Measurements from ENCODE around the gene SLC11A1. TPM values are rescaled to one million over a fixed set of nuclear protein-coding genes. Genes with fewer than 3 reads are reported as not detected.

The SLC11A1 gene
- total and polyA plus RNA-seq, 8 donors: 0.70 to 194 (median 0.97) TPM

GRCh38 chr2:218364196-218364595, 17.9 kb upstream of the SLC11A1 start:
- intact Hi-C loops (cut with DNase I): no loop called here
- no peak for DNase-seq
- Histone ChIP-seq H3K27ac (peak overlapping the region in 1 of 2 donors; percentile 82), H3K36me3 (no peaks in the 10 kb centered on the region), H3K9me3 (peaks cover 0 to 6% of the 10 kb centered on the region in 2 donors), H3K4me1 (peaks cover 10 to 81% of the 10 kb centered on the region in 2 donors), H3K27me3 (no peaks in the 10 kb centered on the region), H3K4me3 (no peak overlapping the region)
- ATAC-seq: no peak
- TF ChIP-seq CTCF (IDR thresholded peaks at IDR 0.05): no peak

GRCh38 chr2:218366621-218367414, 15.3 kb upstream of the SLC11A1 start:
- Histone ChIP-seq H3K4me1 (peaks cover 24 to 80% of the 10 kb centered on the region in 2 donors), H3K36me3 (no peaks in the 10 kb centered on the region), H3K4me3 (peak overlapping the region; percentile 26 to 50), H3K27me3 (no peaks in the 10 kb centered on the region), H3K9me3 (peaks cover 0 to 6% of the 10 kb centered on the region in 2 donors), H3K27ac (peak overlapping the region; percentile 93 to 99)
- TF ChIP-seq CTCF (IDR thresholded peaks at IDR 0.05): no peak
- no peak for DNase-seq
- intact Hi-C loops (cut with DNase I): no loop called here
- ATAC-seq: no peak

- Histone ChIP-seq H3K4me3 (peak overlapping the region; percentile 26 to 50), H3K27me3 (no peaks in the 10 kb centered on the region), H3K9me3 (peaks cover 0 to 6% of the 10 kb centered on the region in 2 donors), H3K36me3 (no peaks in the 10 kb centered on the region), H3K4me1 (peaks cover 24 to 80% of the 10 kb centered on the region in 2 donors), H3K27ac (peak overlapping the region; percentile 93 to 99)
- peak in 1 of 2 donors; percentile 21 for TF ChIP-seq CTCF (IDR thresholded peaks at IDR 0.05)
- peak; percentile 91 for ATAC-seq
- peak; percentile 79 to 99 (median 94) for DNase-seq
- intact Hi-C loops (cut with DNase I): no loop called here
Measured at GRCh38 chr2:218367415-218368149, 14.5 kb upstream of the SLC11A1 start.

GRCh38 chr2:218368150-218368528, 13.9 kb upstream of the SLC11A1 start:
- intact Hi-C loops (cut with DNase I): no loop called here
- peak overlapping the region; percentile 93 to 99 for H3K27ac ChIP-seq
- no peak for TF ChIP-seq CTCF (IDR thresholded peaks at IDR 0.05)
- no peaks in the 10 kb centered on the region for H3K36me3 ChIP-seq
- H3K4me3 ChIP-seq: peak overlapping the region; percentile 26 to 50
- no peaks in the 10 kb centered on the region for H3K27me3 ChIP-seq
- H3K9me3 ChIP-seq: peaks cover 0 to 6% of the 10 kb centered on the region in 2 donors
- ATAC-seq (no peak), DNase-seq (no peak)
- H3K4me1 ChIP-seq: peaks cover 24 to 79% of the 10 kb centered on the region in 2 donors

- DNase-seq: peak in 2 of 4 donors; percentile 39 to 41
- Histone ChIP-seq H3K27ac (peak overlapping the region; percentile 93 to 99), H3K27me3 (no peaks in the 10 kb centered on the region), H3K36me3 (no peaks in the 10 kb centered on the region), H3K4me1 (peaks cover 24 to 76% of the 10 kb centered on the region in 2 donors), H3K9me3 (peaks cover 0 to 6% of the 10 kb centered on the region in 2 donors), H3K4me3 (peak overlapping the region in 1 of 2 donors; percentile 50)
- no peak for TF ChIP-seq CTCF (IDR thresholded peaks at IDR 0.05)
- peak; percentile 34 for ATAC-seq
- intact Hi-C loops (cut with DNase I): no loop called here
Measured at GRCh38 chr2:218368621-218369153, 13.4 kb upstream of the SLC11A1 start.

Data from left lung (tissue), 10 donors.